Muscle of back (tissue), 11 donors: ENCODE results near the gene DRD2. TPM values are rescaled to one million over a fixed set of nuclear protein-coding genes. Genes with fewer than 3 reads are reported as not detected.

ENCODE experiments used
- DNase-seq, 3 donors: peaks; one replicate each; pipeline versions ENCODE4 v3.0.0 to v3.0.0-alpha.2; 2013
- polyA plus RNA-seq, 10 donors: library from polyadenylated mRNA; unstranded; fragments of 120-200 nt; gene quantifications; one replicate each; pipeline ENCODE4 v1.2.1, GENCODE V29; 2013; ENCODE audit not compliant: insufficient read length in 10 of 10

DRD2 gene
- polyA plus RNA-seq, 10 donors: 0.05 to 0.74 (median 0.16) TPM; not detected in 3

DNA sequence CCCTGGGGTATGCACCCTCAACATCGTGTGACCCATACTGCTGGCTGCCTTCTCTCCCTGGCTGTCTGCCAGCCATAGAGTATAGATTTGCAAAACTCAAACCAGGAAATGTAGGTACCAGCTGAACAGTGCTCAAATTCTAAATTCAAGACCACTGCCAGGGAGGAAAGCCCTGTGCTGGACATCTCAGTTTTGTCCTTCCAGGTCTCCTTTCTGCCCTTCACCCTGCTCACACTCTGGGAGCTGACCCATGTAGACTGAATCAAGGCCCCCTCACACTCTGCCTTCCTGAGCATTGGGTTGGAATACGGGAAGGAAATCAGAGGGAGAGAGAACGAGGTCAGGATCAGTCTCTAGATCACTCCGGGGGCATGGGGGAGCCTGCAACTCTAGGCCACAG is 12.4 kb upstream of the DRD2 start:
- DNase-seq: no peak

DNA sequence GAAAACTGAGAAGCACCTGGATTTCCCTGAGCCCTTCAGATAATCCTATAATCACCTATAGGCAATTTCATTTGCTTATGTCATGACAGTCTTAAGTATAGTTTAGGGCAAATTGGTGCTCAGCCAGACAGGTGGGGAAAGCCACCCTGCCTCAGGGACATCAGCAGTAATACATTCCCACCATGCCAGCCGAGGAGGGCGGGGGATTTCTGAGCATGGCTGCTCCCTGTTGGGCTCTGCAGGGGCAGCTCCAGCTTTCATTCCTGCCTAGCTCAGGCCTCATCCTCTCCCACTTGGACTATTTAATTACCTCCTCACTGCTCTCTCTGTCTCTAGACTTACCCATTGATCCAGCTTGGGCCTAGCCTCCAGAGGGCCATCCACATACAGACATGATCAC is 9.0 kb upstream of the DRD2 start:
- DNase-seq: no peak

DNA sequence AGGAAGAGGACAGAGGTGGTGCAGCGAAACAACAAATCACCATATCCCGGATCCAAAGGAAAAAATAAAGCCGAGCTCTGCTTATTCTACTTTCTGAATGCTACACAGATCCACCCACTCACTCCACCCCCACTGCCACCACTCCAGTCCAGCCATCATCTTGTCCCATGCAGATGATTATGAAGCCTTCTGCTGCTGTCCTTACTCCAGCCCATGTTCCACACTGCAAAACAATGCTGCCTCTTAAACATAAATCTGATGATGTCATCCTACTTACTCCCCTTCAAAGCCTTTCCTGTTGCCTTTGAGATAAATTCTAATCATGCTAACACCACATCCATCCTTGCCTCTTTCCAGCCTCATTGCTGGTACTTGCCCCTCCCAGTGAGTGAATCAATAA is 6.5 kb upstream of the DRD2 start:
- no peak for DNase-seq

DNA sequence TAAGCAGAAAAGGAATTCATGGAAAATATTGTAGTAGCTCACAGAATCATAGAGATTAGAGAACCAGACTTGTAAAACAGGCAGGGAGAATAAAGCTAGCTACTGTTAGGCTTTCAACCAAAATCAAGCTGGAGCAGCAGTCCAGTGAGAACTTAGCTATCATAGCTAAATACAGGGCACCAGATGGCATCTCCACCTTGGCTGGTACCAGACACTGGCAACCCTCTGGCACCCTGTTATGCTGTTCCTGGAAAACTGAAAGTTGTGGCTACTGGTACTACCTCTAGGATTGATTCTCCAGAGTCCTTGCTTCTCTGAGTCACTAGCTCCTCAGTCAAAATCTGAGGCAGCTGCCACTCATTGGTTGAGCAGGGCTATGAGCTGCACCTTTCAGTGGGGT is 6.0 kb upstream of the DRD2 start:
- no peak for DNase-seq

DNA sequence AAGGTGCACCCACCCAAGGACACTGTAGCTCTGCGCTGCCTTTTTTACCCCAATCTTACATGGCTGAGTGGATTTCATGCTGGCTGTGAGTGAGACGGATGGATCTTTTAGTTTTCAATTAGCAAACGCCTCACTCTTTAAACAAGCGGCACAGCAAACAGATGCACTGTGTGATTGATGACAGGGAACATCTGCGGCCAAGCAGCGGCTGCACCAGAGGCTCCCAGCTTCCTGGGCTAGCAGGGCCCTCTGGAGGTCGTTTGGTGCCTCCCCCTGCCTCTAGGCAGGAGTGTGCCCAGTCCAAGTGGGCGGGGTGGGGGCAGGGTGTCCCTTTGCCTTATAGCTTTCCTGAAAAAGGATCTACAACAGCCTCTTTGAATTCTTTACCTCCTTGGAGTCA is 2.1 kb upstream of the DRD2 start:
- no peak for DNase-seq

DNA sequence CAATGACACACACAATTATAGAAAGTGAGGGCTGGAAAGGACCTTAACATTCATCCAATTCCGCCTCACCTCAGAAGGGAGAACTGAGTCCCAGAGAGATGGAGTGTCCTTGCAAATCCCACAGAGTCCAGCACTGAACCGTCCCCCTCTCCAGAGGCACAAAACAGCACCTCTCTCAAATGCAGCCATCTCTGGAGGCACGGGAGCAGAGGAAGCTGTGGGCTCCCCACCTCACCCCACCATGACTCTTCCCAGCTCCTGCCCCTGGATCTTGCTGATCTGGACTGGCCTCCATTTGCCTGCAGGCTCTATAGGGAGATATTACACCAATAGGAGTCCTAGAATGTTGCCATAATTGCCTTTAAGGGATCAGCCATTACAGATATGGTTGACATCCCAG is 1.4 kb upstream of the DRD2 start:
- no peak for DNase-seq

DNA sequence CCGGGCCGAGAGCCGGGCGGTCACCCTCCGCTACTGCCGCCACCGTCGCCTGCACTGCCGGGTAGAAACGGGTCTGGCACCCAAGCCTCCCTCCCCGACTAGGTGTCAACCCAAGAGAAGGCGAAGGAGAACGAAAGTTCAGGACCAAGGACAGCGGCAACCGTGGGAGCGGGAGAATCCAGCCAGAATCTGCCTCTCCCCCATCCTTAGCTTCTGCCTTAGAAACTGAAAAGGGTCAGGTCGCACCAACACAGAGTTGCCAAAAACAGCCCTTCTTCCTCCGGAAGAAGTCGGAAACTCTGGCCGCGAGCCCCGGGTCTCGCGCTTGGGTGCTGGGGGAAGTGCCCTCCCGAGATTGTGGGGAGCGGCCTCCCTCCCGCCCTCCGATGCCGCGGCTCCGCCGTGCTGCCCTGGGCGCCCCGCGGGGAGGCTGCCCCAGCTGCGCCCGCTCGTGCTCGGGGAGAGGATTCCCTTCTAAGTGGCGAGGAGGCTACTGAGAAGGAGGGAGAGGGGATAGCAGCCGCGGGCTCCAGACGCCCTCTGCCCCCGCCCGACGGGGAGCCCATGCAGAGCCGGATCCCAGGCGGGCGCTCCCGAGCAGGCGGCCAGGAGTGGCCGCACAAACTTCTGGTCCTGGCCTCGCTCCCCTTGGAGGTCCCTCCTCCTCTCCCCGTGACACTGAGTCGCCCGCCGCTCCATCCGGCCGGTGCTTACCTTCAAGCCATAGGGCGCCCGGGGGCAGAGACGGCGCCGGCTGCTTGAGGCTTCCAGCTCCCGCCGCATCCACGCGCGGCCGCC is 637 bp downstream of the DRD2 start:
- peak; percentile 87 to 94 (median 91) for DNase-seq

DNA sequence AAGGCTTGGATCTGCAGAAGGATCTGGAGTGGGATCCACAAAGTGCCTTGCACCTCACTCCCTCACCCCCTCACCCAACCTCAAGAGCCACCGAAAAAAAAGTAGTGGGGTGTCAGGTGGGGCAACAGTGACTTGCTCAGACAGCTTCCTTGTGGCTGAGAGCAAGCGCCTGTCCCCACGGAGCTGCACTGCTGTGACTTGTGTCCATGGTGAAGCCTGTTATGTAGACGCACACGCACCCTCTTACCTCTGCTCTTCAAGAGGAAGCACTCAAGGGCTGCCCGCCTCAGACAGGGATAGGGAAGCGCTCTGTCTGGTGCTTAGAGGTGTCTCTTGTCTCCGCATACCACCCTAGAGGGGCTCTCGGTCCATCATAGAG is 1.2 kb downstream of the DRD2 start:
- DNase-seq: no peak

DNA sequence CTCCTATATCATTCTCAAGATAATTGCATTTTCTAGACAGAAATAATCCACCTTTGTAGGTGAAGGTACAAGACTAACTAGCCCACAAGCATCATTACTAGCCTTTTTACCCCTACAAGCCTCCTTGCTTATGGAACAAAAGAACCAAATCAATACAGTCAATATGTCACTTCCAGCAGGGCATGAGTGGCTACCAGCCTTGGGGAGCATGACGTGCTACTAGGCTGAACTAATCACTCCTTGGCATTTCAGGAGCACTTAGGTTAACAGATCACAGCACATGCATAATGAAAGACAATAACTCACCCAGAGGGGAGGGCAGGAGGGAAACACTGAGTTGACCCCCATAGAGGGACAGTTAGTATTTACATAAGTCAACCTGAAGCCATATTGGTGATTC is 2.7 kb downstream of the DRD2 start:
- no peak for DNase-seq

DNA sequence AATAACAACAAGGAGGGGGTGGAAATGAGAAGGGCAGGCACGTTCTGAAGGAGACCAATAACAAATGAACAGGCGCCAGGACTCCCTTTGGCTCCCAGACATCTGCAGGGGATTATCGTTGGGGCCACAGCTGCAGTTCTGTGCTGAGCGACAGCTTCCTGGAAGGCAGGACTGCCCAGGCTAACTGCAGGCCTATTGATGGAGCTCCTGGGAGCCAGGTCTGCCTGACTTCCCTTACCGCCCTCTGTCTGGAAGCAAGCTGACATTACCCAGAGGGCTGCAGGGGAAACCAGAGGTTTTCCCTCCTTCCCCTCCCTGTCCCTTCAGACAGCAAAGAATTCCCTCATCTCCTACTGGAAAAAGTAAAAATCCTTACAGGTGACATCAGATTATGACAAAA is 5.0 kb downstream of the DRD2 start:
- DNase-seq: no peak

DNA sequence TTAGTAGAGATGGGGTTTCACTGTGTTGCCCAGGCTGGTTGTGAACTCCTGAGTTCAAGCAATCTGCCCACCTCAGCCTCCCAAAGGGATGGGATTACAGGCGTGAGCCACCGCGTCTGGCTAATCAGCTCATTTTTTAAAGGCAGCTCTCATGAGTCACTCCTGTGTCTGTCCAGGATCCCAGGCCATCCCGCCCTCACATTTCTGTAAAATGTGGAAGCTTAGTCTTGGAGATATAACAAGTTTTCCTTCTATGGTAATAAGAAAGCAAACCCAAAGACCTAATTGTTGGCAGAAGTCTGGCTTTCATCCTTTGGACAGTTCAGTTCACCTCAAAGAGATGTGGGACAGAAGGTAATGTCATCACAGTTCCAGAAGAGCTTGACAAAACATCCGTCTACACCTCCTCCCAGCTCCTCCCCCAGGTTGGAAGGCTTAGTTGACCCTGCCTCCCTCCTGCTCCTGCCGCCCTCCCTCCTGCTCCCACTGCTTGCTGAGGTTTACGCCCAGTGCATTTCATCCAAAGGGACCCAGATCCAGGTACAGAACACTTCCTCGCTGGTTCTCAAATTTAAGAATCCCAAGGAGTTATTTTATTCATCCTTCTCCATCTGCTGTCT is 6.4 kb downstream of the DRD2 start:
- no peak for DNase-seq

DNA sequence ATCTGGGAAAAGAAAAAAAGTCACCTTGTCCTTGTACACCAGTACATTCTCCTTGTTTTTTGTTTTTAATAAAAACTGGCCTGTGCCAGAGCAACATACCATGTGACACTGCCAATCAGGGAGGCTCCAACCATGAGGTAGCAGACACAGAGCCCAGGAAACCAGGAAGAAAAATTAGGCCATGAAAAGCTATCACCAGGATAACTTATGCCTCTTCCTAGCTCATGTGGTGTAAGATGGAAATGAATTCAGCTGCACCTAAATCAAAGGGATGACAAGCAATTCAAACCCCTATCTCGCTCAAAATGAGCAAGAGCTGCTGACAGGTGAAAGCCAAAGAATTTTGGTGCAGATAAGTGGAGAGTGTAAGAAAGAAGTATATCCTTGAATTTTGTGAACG is 7.7 kb downstream of the DRD2 start:
- DNase-seq: no peak

DNA sequence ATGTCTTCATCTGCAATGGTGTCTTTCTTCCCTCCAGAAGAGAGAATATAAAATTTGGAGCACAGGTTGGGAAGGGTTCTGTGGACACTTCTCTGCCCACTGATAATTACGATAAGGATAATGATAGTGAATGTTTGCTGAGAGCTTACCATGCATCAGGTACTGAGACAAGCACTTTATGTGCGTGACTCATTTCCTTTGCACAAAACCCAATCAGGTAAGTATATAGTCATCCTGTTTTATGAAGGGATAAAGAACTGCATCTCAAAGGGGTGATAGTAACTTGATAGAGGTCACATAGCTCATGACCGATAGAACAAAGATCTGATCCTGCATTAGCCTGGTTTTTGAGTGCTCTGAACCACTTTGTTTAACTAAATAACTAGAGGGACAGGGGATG is 9.4 kb downstream of the DRD2 start:
- DNase-seq: no peak

DNA sequence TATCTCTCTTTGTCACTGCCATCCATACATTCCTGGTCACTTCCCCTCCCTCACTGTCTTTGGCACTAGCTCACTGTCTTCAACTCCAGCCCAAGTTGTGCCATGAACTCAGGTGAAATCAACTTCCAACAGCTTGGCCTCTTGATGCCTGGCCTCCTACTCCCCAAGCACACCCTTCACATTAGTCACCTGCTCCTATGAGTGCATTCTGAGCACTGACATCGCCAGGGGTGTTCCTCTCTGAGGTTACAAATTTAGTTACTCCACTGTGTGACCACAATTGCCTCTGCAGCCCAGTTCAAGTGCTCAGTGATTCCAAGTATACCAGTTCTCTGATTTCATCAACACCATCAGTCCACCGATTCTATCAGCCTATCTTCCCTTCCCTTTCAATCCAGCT is 10.8 kb downstream of the DRD2 start:
- DNase-seq: no peak

DNA sequence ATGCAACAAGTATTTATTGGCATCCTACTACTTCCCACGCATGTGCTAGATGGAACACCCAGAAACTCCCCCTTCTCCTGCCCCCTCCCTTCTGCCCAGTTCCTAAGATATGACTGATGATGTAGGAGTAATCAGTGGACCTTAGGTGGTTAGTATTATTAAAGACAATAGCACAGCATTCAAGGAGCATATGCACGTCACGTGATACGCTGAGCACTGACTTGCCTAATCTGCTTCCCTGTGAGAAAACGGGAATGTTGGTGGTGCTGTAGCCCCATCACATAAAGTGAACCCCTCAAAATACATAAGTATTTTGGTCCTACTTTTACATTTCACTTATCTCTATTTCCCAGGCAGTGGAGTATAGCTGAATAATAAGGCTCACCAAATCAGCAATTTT is 12.4 kb downstream of the DRD2 start:
- DNase-seq: no peak

DNA sequence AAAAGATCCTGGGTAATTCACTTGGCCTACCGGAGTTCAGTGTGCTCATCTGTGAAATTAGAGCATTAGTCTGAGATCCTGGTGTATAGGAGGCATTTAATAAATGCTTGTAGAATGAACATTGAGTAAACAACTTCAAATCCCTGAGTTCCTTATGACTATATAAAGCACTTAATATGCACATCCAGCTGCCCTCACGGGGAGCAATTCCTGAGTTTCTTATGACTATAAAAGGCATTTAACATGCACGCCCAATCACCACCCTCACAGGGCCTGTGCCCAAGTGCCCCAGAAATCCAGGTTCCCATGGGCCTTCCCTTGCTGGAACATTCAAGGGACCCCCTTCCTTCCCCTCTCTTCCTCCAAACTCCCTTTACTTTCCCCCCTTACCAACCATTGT is 13.6 kb downstream of the DRD2 start:
- no peak for DNase-seq

DNA sequence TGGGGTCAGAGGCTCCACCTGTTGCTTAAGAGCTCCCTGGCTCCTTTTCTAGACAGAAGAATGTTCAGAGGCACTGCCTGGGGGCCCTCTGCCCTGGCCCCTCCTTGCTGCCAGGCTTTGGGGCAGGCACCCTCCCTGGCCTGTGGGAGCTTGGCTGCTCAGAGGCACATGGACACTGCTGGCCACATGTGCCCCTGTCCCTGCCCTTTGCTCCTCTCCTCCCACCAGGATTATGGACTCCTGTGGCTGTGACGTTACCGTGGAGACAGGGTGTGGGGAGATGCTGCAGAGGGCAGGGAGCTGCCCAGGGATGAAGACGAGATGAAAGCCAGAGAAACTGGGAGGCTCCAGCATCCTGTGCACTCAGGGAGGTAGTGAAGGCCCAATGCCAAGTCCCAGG is 14.7 kb downstream of the DRD2 start:
- DNase-seq: no peak

DNA sequence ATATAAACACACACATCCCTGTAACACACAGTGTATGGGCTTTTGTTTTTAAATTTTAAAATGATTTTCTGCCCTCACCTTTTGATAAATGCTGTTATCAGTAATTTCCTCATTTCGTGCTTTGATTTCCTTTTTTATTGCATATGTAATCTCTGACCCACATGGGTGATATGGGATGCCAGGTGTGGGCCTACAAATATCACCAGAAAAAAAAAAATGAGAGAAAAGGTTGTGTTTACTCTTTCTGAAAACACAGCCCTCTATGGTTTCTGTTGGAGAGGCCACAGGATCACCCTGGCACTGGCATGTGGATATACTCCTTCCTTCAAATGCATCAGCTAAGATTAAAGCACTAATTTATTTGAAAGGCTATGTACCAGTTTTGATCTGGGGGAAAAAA is 17.0 kb downstream of the DRD2 start:
- DNase-seq: no peak

DNA sequence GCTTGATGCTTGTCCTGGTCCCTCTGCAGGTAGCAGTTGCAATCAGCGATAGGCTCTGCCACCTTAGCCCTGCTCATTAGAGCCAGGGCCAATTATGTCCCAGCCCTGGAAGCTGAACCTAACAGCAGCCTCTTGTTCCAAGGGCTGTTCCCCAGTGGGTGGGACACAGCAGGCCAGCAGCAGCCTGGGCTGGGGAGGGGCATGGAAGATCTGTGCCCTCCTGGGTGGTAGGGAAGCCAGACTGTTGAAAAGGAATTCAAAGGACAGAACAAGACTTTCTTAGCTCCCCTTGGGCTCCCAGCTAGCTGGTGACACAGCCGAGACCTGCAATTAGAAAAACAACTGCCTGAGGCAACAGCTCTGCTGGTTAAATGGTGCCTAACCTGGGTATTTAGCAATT is 17.4 kb downstream of the DRD2 start:
- no peak for DNase-seq

DNA sequence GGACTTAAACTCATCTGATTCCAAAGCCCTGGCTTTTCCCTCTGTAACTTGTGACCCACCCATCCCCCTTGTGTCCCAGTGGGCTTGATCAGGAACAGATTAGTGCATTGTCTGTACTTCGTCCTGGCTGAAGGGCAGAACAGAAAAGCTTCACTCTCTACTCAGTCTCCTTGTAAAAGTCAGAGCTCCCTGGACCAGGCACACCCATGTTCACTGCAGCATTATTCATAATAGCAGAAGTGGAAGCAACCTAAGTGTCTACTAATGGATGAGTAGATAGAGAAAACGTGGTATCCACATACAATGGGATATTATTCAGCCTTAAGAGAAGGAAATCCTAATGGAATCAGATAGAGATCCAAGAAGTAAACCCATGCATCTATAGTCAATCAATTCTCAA is 20.7 kb downstream of the DRD2 start:
- no peak for DNase-seq

DNA sequence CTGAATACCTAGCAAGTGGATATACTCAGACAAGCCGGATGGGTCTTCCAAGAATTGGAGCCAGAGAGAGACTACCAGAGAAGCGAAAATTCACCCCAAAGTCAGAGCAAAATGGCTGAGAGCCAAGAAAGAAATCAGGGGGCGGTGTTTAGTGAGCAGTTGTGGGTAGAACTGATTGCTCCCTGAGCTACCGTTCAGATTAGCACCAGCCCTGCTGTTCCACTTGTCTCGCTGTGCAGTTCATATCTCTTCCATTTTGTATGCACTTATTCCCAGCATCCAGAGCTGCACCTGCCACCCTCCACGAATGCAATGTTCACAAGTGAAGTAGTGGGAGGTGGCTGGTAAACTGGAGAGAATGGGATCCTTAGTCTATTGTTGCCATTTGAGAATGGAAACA is 25.5 kb downstream of the DRD2 start:
- no peak for DNase-seq

DNA sequence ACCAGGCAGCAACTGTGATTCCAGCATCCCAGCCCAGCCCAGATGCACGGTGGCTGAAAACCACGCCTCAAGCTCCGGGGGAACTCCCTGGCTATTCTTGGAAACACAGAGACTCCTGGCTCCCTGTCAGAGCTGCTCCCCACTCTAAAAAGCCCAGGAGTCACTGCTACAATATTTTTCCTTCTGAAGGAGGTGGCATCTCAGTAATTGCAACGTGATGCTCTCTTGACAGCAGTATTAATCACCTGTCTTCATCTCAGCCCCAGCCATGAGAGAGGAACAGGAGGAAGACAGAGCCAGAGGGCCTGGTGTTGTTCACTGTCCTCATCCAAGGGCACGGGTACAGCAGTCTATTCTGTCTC is 26.9 kb downstream of the DRD2 start:
- DNase-seq: no peak

DNA sequence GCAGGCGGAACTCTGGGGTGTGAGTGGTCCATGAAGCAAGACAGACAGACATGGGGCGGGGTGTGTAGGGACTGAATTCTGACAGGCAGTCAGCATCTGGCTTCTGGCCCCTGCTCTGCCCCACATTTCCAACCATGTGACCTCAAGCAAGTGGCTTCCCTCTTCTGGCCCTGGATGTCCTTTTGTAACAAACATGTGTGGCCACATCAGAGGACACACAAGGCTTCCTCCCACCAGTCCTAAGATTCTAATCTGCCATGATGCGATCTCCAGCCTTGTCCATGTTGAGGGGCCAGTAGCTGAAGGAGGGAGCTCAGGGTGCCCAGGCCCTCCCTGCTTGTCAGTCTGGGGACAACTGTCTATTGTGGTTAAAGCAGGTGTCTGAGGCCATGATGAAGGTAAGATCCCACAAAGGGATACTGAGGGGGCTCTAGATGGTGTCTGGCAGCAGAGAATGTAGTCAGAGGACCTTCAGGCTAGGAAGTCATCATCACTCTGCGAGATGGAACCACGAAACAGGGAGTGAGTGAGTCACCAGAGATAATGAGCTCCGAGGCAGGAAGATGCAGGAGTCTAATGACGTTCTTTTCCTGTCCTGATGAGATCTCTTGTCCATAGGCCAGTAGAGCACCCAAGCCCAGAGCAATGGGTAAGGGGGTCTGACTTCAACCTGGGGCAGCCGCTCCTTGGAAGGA is 27.4 kb downstream of the DRD2 start:
- peak in 1 of 3 donors; percentile 3 for DNase-seq

DNA sequence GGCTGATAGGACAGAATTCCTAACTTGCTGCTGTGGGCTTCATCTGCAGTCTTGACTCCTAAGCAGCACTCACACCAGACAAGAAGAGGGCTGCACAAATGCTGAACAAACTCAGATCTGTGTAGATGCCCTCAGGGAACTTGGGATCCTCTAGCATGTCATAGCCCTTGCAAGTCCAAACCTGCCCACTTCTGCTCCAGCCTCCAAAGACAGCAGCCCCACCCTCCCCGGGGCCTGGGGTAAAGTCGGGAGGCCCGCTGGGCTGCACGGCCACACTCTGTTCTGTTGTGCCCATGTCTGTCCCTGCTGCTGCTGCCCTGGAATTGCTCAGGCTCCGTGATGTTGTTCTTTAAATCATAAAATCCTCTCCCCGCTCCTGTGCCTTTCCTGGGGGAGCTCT is 28.3 kb downstream of the DRD2 start:
- DNase-seq: no peak
